GM21786 (cell line): ENCODE results near the gene NELFB.
"Not testable (repeated sequence)": the region's sequence is repeated elsewhere in the genome, so short reads cannot be mapped to it uniquely, and the experiment has no call there.

Experiments used
- ATAC-seq: cut with Tn5 transposase; IDR thresholded peaks from one replicate; pipeline ENCODE4 v1.9.1; 2021; ENCODE audit not compliant: unreplicated experiment

The NELFB gene

DNA sequence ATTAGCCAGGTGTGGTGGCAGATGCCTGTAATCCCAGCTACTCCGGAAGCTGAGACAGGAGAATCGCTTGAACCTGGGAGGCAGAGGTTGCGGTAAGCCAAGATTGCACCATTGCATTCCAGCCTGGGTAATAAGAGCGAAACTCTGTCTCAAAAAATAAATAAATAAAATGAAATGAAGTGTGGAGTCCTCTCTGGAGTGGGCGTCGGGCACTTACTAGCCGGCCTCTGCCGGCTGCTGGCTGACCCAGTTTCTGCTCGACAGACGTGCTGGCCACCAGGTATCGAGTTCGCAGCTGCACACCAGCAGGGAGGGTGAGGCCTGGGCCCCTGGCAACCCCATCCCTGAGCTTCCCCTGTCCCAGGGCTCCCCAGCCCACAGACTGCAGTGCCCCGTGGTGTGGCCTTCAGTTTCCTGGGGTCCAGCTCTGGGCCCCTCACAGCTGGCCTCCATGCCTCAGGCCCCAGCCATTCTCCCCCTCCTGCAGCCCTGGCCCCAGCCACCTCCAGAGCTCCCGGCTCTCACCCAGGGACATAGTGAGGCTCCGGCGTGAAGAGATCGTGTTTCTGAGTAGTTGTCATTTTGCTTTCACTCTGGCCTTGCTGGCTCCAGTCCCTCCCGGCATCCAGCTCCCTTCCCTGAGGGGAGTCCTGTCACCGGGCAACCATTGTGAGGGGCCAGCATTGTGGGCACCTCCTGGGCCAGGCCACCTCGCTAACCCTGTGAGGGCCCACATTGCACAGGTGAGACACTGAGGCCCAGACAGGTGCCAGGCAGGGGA is 7.8 kb upstream of the NELFB start:
- ATAC-seq = no peak

DNA sequence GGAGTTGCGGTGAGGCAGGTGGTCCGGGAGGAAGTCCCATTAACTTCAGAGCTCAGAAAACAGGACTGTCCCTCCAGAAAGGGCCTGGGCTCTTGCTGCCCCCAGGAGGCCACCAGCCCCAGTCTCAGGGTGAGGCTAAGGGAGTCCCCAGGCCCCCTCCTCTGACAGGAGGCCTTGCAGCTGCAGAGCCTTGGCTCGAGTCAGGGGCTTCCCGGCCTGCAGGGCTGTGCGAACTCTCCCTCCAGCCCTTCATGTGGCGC is 7.3 kb upstream of the NELFB start:
- ATAC-seq = no peak

DNA sequence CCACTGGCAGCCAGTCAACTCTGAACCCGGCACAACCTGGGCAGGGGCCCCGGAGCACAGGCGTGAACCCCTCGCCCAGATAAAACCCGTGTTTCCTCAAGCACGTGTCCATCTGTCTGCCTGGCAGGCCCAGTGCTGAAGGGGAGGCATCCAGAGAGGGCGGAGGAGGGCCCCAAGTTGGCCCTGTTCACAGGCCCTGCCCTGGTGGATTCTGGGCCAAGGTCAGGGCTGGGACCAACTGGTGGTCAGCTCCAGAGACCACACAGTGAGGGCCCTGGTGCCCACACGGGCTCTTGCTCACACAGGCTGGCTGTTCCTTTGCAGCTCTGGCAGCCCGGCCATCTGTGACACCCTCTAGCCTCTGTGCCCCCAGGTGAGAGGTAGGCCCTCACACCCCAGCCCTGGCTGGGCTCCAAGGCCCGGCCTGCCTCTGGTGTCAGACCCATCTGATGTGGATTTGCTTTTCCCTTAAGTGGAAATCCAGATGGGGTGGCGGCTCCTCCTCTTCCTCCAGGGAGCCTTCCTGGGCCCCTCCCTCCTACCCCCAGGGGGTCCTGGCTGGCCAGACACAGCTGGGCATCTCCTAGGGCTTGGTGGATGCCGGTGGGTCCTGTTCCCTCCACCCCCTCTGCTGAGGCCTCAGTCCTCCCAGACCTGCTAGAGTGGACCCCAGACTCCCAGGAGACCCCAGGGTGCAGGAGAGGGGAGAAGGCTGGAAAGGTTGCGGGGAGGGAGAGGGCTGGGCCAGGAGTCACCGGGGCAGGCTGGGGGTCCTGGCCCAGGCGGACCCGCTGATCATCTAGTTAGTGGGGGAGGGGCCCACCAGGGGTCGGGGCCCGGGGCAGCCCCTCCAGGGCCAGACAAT is 4.6 kb upstream of the NELFB start:
- ATAC-seq = no peak

DNA sequence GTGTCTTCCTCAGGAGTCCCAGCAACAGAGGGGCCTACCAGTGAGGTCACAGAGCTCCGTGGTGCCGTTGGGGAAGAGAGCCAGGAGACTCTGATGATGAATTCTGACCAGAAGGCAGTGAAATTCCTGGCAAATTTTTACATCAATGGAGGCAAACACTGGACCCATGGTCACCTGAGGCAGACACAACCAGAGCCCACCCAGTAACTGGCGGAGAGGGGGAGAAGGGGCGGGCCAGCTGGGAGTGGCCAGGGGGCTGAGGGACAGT is 4.0 kb upstream of the NELFB start, which contains the start of gene STPG3:
Gene STPG3 (plus strand): TSS at position 93 of the 268 bp plus-strand sequence. CDS start 1 bp downstream, at position 94.
- ATAC-seq = no peak

DNA sequence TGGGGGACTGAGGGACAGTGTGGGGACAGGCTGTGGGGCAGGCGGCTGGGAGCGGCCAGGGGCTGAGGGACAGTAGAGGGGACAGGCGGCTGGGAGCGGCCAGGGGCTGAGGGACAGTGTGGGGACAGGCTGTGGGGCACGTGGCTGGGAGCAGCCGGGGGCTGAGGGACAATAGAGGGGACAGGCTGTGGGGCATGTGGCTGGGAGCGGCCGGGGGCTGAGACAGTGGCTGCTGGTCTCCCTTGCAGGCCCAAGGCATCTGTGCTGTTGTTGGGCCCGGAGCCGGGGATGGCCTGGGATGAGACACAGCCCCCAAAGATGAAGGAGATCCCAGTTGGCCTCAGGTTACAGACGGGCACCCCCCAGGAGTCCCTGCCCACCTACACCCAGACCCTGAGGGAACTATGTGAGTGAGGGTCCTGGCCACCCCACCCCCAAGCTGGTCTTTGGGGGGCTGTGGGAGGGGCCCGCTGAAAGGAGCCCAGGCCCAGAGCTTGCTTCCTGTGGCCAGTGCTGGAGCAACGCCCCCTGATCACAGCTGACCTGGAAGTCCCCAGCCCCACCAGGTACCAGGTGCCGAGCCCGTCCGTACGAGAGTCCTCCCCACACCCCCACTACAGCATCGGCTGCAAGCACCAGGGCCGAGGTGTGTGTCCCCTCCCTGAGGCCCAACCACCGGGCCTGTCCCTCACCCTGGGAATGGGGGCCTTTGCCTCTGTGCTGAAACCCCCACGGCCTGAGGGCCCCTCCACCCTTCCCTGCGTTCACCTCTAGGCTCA is 3.4 kb upstream of the NELFB start:
- no peak for ATAC-seq

DNA sequence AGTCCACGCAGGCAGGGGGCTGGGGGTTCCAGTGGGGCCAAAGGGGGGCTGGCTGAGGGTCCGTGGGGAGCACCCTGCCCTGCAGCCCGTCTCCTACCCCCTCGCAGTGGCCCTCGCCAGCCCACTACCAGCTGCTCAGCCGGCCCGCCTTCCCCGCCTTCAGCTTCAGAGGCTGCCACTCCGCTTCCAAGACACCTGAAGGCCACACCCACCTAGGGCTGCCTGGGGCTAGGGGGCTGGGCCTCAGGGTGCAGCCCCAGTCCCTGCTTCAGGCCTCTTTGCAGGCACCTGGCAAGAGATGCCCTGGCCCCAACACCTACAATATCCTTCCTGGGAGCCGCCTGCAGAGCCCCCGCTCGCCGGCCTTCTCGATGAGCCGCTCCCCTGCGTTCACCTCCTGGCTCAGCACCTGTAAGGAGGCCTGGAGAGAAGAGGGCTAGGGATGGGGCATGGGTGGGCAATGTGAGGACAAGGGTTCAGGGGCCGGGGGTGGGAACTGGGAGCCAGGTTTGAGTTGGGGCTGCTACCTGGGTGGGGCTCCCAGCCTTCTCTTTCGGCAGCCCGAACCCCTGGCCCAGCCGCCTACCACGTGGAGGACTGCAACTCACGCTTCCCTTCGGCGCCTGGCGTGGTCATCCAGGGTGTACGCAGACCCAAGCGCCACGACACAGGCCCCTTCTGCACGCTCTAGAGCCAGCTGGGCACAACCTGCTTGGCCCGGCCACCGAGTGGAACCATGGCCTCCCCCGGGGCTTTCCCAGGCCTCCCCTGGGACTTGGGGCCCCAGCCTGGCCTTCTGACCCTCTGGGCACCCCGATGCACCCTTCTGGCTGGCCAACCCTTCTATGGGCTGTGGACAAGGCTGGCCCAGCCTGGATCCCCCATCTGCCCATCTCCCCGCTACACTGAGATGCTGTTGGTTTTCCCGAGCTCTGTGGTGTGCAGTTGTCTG is 2.3 kb upstream of the NELFB start:
- ATAC-seq = no peak

DNA sequence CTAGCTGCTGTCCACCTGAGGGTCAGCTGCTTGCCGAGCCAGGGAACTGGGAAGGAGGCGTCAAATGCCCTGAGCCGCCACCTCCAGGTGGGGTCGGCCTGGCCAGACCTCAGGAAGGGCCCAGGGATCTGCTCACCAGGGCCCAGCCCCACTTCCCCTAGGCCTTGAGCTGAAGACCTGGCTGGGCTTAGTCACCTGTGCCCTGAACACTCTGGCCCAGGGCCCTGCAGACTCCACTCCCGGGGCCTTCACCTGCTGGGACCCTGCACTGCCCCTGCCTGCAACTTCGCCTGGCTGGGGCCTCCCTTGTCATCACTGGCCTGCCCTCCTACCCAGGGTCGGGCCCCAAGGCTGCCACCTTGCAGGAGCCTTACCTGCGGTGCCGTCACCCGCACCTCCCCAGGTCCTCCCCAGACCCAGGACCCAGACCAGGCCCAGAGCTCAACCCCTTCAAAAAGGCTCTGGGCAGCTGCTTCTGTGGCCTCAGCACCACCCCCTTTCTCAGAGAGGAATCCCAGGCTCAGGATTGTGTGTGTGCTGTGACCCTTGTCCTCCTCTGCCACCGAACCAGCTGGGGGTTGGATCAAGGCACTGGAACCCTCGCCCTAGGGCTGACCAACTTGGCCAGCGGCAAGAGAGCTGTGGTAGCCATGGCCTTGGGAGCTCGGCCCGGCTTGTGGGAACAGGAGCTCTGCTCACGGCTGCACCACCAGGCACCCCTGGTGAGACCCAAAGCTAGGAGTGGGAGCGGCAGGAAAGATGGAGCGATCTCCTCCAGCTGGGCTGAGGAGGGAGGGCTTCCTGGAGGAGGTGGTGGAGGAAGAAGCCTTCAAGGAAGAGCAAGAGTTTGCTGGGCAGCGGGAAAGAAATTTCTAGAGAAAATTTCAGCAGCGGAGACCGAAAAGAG is 1.2 kb upstream of the NELFB start:
- ATAC-seq = no peak

DNA sequence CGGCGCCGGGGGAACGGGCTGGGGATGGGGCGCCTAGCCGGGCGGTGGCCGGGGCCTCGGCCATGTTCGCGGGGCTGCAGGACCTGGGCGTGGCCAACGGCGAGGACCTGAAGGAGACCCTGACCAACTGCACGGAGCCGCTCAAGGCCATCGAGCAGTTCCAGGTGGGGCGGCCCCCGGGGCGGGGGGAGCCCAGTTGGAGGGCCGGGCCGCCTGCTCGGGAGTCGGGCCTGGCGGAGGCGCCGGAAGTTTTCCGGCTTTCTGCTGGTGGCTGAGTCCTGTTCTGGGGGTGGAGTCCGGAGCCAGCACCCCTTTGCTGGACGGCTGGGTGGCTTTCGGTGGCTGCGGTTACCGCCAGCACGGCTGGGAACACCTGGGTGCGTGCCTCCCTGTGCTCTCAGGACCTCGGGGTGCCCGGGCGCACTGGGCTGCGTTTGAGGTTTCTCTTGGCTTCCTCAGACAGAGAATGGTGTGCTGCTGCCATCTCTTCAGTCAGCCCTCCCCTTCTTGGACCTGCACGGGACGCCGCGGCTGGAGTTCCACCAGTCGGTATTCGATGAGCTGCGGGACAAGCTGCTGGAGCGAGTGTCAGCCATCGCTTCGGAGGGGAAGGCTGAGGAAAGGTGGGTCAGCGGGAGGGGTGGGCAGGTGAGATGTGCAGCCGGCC is 454 bp downstream of the NELFB start:
- no peak for ATAC-seq

DNA sequence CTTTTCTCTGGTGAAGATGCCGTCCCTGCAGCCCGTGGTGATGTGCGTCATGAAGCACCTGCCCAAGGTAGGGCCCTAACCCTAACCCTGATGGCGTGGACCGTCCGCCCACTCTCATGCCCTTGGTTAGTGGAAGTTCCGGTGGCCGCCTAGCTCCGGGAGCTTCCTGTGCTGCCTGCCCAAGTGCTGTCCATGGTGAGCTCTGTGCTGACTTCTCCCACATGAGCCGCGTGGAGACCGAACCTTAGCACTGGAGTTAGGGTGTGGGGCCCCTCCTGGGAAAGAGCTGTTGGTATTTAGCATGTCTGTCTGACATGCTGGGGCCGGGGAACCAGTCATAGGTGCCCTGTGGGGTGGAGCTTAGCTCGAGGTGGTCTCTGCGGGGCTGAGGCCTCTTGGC is 1.2 kb downstream of the NELFB start:
- ATAC-seq = no peak

DNA sequence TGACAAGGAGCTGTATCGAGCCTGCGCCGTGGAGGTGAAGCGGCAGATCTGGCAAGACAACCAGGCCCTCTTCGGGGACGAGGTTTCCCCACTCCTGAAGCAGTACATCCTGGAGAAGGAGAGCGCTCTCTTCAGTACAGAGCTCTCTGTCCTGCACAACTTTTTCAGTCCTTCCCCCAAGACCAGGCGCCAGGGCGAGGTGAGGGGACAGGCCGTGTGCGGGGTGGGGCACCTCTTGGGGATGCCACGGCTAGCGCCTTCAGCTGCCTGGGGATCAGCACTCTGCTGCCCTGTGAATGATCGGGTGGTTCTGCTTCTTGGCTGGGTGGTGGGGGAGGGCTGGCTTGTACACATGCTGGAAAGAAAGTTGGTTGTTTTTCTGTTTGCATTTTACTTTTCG is 1.7 kb downstream of the NELFB start:
- no peak for ATAC-seq

DNA sequence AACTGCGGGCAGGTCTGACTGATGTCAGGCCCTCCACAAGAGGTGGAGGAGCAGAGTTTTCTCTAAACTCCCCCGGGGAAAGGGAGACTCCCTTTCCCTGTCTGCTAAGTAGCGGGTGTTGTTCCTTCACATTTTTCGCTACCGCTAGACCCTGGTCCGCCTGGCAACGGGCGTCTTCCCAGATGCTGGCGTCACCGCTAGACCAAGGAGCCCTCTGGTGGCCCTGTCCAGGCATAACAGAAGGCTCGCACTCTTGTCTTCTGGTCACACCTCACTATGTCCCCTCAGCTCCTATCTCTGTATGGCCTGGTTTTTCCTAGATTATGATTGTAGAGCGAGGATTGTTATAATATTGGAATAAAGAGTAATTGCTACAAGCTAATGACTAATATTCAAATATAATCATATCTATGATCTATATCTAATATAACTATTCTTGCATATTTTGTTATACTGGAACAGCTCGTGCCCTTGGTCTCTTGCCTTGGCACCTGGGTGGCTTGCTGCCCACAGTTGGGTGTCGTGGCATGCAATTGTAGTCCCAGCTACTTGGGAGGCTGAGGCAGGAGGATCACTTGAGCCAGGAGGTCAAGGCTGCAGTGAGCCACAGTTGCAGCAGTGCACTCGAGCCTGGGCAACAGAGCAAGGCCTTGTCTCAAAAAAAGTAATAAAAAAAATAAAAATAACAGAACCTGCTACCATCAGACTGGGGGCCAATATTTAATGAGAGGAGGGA is 7.2 kb downstream of the NELFB start:
- ATAC-seq = not testable (repeated sequence)

DNA sequence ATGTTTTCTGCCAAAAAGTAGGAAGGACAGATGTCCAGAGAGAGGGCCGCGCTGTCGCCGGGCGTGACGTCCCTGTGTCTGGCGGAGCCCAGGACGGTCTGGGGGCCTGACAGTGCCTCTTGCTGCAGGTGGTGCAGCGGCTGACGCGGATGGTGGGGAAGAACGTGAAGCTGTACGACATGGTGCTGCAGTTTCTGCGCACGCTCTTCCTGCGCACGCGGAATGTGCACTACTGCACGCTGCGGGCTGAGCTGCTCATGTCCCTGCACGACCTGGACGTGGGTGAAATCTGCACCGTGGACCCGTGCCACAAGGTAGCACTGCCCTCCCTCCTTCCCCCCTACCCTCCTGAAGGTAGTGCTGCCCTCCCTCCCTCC is 7.8 kb downstream of the NELFB start:
- no peak for ATAC-seq

DNA sequence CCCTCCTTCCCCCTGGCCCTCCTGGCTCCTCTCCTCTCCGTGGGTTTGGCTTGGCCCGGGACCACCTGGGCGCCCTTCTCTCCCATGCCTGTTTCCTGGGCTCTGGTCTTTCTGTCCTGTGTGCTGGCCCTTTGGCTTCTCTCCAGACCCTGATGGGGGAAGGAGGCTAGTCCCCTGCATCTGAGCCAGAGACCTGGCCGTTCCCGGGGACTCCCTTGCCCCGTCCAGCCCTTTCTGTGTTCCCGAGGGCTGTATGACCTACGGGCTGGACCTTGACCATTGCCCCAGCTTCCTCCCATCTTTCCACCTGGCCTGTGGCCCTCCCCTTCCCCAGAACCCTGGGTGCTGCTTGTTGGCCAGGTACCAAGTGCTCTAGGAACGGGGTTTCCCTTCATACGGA is 8.4 kb downstream of the NELFB start:
- ATAC-seq = no peak

DNA sequence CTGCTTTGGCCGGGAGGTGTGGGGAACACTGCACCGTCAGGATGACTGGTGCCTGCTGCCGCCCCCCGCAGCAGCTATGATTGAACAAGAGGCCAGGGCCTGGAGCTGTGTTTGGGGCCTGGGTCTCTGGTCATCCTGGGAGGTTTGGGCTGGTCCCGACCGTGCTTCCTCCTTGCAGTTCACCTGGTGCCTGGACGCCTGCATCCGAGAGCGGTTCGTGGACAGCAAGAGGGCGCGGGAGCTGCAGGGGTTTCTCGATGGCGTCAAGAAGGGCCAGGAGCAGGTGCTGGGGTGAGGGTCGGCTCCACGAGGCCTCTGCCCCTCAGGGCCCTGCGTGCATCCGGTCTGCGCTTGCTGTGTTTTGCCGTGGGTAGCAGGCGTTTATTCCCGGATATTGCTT is 8.9 kb downstream of the NELFB start:
- no peak for ATAC-seq

DNA sequence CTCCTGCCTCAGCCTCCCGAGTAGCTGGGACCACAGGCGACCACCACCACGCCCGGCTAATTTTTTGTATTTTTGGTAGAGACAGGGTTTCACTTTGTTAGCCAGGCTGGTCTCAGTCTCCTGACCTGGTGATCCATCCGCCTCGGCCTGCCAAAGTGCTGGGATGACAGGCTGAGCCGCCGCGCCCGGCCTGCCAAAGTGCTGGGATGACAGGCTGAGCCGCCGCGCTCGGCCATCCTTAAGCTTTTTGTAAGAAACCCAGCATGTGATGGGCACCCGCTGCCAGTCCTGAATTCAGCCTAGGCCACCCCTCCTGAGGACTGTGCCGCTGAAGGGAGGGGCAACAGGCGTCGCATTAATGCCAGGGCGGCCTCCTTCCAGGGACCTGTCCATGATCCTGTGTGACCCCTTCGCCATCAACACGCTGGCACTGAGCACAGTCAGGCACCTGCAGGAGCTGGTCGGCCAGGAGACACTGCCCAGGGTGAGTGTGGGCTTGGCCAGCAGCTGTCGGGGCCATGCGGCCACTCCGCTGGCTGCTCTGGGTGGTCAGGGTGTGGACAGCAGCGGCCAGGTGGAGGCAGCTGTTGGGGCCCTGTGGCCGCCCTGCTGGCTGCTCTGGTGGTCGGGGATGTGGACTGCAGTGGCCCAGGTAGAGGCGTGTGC is 10.5 kb downstream of the NELFB start:
- no peak for ATAC-seq

DNA sequence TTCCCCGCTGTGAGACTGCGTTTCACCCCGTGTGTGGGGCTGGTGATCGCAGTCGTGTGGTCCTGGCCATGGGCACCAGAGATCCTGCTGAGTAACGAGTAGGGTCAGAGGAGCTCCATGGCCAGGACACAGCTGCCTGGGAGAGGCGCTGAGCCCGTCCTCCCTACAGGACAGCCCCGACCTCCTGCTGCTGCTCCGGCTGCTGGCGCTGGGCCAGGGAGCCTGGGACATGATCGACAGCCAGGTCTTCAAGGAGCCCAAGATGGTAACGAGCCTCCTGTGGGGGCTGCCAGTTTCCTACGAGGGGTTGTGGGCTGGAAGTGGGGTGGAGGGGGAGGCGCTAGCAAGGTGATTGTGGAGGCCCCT is 11.0 kb downstream of the NELFB start:
- no peak for ATAC-seq

DNA sequence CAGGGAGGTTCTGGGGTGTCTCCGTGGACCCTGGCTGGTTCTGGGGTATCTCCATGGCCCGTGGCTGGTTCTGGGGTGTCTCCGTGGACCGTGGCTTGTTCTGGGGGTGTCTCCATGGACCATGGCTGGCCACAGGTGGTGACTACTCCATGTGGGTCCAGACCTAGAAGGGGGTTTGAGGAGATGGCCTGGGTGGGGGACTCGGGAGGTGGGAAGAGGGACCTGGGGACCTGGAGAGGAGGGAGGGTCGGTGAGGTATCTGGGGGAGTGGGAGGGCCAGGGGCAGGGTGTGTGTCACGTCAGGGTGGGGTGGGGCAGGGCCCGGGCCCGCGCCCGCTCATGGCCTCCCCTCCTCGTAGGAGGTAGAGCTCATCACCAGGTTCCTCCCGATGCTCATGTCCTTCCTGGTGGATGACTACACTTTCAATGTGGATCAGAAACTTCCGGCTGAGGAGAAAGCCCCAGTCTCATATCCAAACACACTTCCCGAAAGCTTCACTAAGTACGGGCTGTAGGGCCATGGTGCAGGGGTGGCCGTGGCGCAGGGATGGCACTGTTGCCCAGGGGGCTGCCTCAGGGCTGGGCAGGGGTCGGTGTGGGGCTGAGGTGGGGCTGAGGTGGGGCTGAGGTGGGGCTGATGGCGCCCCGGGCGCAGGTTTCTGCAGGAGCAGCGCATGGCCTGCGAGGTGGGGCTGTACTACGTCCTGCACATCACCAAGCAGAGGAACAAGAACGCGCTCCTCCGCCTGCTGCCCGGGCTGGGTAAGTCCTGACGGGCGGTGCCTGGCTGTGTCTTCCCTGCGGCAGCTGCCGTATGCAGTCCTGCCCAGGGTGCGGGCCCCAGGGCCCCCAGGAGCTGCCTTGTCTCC is 11.7 kb downstream of the NELFB start:
- ATAC-seq = no peak
